Hepatocyte (in vitro differentiated cells): ENCODE results near the gene PKP3.

Experiments used
- CTCF ChIP-seq: fragments of 200-600 bp; sonication (generic); IDR thresholded peaks from 2 replicates; pipeline ENCODE4 v1.5.1; 2016; ENCODE audit warnings: antibody characterized with exemption, mild to moderate bottlenecking; ENCODE audit not compliant: poor library complexity
- EZH2 ChIP-seq: fragments of 200-600 bp; sonication (generic); IDR thresholded peaks from 2 replicates; pipeline ENCODE4 v1.6.1; 2016; ENCODE audit warnings: antibody characterized with exemption, mild to moderate bottlenecking, borderline replicate concordance
- EZH2phosphoT487 ChIP-seq: fragments of 200-600 bp; sonication (generic); IDR thresholded peaks from one replicate; pipeline ENCODE4 v1.6.1; 2018; ENCODE audit warnings: antibody characterized with exemption, mild to moderate bottlenecking, low read depth, moderate library complexity; ENCODE audit not compliant: unreplicated experiment, severe bottlenecking

- TF ChIP-seq EZH2 (no peak), EZH2phosphoT487 (no peak), CTCF (no peak)
Observed at GRCh38 chr11:362642-363442, 31.2 kb upstream of the PKP3 start.
